Stimulated activated CD4-positive, alpha-beta T cell treated with anti-CD3 and anti-CD28 coated beads, Interleukin-12 subunit alpha, Interleukin-12 subunit beta, amount 100 ng/mL, for 24 hours (primary cell): ENCODE results near the gene HECTD4.
"Not testable (repeated sequence)": the region's sequence is repeated elsewhere in the genome, so short reads cannot be mapped to it uniquely, and the experiment has no call there.

Source experiments
- DNase-seq, 2 experiments: peaks; one replicate each; pipeline ENCODE4 v3.0.0-alpha.2; 2020; ENCODE audit warnings: low read depth in 2 of 2

Gene HECTD4

DNA sequence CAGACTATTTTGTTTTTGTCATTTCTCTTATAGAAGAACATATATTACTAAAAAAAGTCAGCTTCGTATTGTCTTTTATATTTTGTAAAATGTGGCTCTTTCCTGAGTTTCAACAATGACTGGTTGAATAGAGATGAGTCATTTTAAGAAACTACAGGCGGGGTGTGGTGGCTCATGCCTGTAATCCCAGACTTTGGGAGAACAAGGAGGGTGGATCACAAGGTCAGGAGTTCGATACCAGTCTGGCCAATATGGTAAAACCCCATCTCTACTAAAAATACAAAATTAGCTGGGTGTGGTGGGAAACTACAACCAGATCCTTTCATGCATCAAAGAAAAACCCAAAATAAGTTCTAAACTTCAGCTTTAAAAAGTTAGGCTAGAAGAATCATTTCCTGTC lies 28.8 kb downstream of the HECTD4 start:
- no peak for DNase-seq

DNA sequence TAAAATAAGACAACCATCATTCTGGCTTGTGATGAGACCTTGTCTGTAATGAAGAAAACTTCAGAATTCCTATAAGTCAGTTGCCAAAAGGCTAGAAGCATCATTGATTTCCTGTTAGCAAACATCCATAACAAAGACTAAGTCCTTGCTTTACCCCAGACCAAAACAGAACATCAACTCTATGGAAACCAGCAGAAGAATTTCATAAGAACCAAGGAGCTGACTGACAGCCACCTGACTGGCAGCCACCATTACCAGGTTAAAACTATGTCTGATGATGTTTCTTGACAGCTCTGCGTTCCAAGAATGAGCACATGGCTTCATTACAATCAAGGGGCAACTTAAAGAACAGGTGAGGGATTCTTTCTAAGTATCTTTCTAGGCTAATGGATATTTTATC lies 29.3 kb downstream of the HECTD4 start:
- no peak for DNase-seq

DNA sequence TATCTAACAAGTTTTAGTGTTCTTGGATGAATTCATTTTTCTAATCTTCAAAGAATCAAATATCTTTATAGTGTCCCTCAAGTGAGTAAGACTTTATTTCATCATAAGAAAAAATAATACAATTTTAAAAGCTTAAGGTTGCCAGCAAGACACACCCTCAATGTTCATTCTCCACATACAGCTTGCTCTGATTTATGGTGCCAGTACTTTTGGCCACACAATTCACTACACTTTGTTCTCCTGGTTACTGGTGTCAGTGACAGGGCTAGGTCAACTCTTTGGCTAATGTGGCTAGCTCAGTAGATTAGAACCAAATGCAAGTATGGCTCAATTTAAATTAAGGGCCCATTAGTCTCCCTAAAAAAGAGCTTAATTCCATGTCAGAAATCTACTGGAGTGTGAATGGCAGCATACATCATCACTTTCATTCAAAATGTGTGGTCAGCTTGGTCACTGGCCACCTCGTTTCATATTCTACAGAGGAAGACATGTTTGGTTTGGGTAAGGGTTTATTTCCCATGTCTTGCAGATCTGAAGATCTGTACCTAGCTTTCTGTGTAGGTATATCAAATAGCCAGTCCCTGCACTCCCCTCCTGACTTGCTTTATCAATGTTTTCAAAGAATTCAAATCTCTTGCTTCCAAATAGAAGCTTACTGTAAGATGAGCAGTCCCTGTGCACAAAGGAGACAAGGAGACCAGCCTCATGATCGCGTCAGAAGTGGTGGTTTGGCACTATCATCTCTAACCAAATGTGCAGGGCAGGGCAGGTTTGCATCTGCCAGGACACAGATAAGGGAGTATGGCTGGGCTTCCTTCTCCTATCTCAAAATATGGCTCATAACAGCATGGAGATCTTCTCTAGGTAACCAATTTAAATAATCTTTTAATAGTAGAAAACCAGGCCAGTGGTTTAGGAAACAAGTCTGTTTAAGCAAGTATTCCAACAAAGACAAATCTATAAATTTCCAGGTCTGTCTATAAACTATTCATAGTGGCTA lies 31.3 kb downstream of the HECTD4 start:
- DNase-seq, result no peak

DNA sequence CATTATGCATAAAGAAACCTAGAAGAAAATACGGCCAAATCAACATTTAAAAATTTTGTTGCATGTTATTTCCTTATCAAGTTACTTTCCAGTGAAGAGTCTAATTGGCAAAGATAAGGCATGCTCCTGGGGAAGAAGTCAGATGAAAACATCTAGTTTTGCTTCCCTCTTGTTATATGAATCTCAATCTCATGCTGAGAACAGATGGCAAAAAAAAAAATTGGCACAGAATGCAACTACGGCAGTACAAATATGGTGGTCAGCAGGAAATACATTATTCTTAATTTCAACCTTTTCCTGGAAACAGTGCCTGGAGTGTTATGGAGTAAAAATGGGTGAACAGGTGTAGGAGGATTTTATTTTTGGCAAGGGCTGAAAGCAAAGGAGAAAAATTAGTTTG lies 32.8 kb downstream of the HECTD4 start:
- no peak for DNase-seq

DNA sequence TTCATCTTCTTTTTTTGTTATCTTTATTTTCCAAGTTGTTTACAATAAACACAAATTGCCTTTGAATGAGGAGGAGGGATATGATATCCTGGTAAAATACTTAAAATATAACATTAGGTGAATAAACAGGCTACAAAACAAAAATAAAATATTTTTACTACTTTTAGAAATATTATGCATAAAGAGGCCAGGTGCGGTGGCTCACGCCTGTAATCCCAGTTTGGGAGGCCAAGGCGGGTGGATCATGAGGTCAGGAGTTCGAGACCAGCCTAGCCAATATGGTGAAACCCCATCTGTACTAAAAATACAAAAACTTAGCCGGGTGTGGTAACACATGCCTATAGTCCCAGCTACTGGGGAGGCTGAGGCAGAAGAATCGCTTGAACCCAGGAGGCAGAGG lies 33.3 kb downstream of the HECTD4 start:
- DNase-seq, result not testable (repeated sequence)

DNA sequence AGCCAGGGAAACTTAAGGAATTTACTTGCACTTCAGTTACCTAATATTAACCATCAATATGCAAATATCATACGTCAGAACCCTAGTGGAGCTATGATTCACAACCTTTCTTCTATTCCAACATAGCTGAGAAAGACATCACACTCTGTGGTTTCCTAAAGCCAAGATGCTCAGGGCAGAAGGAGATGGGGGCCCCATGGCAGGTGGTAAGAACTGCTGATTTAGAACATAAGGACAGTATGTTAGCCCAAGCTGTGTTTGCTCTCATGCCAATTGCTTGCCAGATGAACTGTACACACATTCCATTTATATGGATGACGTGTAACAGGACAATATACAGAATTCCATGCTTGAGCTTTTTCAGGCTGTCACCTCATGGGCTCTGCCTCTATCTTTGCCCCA lies 34.6 kb downstream of the HECTD4 start:
- DNase-seq, result no peak

DNA sequence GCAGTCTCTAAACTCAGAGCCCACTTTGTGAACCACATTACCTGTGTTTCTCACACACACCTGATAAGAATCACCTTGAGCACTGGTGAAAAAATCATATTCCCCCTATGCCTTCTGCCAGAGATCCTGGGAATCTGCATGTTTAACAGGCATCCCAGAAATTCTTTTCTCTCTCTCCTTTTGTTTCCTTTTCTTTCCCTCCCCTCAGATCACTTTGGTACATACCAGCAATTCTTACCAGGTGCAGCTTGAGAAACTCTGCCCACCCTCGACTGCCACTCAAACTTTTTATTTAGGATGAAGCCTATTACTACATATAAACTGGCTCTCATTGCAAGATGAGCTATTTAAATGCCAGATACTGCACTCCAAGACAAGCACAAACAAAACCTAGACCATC lies 36.0 kb downstream of the HECTD4 start:
- no peak for DNase-seq

DNA sequence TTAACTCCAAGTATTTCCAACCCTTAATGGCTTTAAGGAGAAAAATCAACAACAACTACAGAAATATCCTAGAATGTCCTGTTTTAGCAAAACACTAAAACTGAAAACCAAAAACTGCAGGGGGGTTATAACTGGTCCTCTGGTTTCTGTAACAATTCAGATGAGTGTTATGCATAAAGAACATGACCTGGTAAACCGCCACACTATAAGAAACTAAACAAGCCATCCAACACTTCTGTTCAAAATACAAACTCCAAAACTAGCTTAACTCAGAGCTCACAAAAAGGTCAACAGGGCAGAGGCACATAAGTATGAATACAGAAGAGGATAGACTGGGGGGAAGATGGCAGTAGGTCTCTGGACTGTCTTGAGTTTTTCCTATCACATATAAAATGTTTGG lies 38.0 kb downstream of the HECTD4 start:
- no peak for DNase-seq

DNA sequence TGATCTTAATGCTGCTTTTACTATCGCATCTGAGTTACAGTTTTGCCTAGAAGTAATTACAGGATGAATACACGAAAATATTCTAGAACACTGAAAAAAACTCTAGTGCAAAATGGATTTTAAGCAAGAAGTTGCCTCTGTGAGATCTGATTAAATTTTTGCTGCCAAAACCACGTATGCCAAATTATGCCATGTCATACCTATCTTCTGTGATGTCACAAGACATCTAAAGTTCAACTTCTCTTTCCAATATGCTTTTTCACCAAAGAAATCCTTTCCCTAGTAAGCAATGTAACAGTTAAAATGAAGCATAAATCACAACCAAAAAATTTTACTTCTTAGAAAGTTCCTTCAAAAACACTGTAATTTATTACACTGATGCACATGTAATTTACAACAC lies 39.6 kb downstream of the HECTD4 start:
- DNase-seq, result no peak

DNA sequence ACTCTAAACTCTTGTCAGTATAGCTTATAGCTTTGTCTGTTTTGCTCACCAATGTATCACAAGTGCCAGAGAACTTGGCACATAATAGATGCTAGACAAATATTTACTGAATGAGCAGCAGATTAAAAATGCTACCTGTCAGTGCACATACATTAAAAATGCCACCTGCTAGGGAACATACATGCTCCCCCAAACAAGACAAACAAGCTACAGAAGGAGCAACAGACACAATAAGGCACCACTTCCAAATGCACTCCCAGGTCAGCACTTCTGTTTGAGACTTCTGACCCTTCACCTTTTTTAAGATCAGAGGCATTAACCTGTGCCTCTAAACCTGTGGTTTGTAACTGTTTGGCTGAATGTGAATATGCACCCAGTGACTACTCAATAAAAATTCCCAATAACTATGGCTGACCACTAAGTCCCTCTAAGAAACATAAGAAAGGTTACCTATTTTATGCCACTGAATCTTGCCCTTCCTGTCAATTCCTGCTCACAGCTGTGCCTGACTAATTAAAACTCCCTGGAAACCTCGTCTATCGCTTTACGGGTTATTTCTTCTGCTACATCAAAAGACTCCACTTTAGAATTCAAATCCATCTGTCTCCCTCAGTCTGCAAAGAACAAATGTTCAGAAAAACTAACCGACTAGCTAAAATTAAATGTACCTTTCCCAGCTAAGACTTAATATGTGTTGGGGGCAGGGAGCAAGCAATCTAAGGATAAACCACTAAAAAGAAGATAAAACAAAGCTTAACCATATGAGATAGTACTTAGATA lies 41.0 kb downstream of the HECTD4 start:
- no peak for DNase-seq

DNA sequence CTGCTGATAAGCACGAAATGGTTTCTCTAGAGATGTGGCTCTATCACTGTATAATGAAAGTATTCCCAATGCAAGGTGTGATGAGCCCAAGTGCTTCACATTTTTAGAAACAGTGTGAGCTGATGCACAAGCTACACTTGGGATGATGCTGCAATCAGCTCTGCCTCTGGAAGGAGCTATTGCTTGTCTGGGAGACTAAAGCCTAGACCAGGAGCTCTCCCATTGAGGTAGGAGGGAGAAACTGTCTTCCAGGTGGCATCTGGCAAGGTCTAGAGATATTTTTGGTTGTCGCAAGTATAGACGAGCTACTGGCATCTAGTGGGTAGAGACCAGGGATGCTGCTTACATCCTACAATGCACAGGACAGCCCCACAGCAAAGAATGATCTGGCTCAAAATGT lies 42.0 kb downstream of the HECTD4 start:
- no peak for DNase-seq

DNA sequence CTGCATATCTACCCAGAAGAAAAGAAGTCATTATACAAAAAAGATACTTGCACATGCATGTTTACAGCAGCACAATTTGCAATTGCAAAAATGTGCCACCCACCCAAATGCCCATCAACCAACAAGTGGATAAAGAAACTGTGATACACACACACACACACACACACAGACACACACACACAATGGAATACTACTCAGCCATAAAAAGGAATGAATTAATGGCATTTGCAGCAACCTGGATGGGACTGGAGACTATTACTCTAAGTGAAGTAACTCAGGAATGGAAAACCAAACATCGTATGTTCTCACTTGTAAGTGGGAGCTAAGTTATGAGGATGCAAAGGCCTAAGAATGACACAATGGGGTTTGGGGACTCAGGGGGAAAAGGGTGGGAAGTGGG lies 47.2 kb downstream of the HECTD4 start:
- DNase-seq, result not testable (repeated sequence)

DNA sequence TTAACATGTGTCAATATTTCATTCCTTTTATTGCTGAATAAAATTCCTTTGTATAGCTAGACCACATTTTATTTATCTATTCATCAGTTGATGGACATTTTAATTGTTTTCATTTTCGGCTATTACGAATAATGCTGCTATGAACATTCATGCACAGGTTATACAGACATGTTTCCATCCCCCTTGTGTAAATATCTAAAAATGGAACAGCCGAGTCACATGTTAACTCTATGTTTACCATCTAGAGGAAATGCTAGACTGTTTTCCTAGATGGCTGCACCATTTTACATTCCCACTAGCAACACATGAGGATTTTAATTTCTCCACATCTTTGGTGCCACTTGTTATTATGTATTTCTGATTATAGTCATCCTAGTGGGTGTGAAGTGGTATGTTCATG lies 49.2 kb downstream of the HECTD4 start:
- no peak for DNase-seq

DNA sequence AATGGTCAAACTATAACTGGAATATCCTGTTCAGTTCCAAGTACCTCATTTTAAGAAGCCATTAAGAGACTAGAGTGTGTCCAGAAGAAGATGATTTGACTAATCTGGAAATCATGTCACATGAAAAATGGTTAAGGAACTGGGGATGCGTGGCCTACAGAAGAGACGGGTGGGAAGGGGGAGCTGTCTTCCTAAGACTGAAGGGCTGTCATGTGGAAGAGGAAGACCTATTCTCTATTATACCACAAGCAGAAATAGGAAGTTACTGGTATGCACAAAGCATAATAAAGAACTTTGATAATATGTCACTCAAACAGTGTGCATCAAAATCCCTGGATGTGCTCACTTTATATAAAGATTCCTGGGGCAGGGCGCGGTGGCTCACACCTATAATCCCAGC lies 50.3 kb downstream of the HECTD4 start:
- DNase-seq, result no peak

DNA sequence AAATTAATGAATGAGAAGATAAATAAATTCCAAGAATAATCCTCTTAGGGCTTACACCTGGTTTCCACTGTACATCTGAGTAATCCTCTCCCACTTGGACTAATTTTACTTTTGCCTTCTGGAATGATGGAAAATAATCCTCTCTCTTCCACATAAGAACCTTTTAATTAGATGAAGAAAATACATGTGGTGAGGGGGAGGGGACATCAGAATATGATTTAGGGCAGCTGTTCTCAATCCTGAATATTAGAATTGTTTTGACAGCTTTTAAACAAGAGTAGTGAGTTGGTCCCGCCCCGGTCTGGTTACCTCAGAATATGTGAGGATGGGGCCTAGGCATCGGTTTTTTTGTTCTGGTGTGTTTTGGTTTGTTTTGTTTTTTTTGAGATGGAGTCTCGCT lies 51.5 kb downstream of the HECTD4 start:
- no peak for DNase-seq

DNA sequence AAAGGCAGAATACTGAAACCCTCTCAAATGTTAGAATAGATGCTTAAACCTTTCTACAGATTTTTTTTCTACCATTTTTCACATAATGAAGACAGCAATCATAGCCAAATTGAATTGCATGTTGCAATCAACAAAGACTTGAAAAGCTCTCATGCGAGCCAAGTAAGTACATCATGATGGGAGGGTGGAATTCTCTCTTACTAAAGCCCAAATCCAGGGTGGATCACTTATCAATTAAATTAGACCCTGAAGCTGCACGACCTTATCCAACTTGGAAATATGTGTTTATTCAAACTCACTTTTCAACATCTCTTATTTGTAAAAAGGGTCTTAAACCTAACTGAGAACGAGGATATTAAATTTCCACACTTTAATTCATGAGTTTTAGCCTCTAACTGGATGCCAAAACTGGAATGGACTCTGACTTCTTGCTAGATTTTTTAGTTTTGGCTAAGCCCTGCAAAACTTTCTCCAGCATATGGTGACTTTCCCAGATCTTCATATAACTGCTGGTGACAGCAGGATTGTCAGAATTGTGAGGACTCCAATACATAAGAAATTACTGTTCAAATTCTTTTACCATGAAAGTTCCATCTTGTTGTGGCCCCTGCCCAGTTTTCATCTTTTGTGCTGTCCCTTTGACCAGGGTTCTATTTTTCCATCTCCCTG lies 53.6 kb downstream of the HECTD4 start:
- no peak for DNase-seq

DNA sequence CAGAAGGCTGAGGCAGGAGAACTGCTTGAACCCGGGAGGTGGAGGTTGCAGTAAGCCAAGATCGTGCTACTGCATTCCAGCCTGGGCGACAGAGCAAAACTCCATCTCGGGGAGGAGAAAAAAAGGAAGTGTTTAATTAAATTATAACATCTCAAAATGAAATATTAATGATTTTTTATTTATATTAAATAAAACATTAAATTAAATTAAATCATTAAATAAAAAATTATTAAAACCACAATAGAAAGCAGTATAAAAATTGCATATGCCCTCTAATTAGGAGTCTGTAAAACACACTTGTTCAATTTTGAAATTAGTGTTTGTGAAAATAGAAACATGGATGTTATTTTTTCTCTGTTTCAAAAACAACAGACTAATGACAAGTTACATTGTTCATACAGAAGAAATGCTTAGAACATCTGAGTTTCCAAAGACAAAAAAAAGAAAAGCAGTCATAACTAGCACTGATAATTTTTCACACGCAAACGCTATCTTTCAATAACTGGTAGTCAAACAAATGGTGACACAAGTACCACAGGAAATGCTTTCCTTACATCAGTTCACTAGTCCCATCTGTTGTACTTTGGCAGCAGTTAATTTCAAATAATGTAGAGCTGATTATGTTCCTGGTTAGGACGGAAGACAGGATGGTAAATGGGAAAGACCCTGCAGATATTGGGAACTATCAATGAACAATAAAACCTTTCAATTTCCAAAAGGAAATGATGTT lies 54.9 kb downstream of the HECTD4 start:
- DNase-seq, result no peak

DNA sequence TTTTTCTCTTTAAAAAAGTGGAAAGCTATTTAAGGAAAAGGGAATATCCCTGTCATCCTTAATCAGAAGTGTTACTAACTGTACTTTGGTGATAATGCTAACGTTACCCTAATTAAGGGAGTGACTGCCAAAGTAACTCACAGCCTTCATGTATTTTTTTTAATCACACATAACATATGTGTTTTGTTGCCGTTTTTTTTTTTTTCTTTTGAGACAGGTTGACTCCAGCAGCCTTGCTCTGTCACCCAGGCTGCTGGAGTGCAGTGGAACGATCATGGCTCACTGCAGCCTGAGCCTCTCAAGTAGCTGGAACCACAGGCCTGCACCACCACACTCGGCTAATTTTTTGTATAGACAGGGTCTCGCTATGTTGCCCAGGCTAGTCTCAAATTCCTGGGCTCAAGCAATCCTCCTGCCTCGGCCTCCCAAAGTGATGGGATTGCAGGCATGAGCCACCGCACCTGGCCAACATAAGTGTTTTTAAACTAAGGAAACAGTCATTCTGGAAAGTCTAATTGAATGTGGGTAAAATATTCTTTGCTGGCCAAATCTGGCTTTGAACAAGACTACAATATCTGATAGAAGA lies 56.5 kb downstream of the HECTD4 start:
- DNase-seq, result no peak

DNA sequence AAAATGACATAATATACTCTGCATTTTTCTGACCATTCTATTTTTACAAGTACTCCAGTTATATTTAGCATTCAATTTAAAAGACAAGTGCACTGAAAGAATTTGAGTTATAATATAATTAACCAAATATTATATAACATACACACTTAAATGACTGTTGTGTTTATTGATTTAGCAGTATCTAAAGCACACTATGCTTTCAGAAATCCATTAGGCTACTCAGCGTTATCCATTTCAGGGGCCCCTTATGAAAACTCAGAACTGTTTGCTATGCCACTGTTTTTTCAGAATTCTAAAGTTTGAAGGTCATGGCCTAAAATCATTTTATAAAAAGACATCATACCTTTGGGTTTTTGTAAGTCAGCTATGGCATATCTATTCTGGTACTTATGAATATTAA lies 57.1 kb downstream of the HECTD4 start:
- DNase-seq, result no peak

DNA sequence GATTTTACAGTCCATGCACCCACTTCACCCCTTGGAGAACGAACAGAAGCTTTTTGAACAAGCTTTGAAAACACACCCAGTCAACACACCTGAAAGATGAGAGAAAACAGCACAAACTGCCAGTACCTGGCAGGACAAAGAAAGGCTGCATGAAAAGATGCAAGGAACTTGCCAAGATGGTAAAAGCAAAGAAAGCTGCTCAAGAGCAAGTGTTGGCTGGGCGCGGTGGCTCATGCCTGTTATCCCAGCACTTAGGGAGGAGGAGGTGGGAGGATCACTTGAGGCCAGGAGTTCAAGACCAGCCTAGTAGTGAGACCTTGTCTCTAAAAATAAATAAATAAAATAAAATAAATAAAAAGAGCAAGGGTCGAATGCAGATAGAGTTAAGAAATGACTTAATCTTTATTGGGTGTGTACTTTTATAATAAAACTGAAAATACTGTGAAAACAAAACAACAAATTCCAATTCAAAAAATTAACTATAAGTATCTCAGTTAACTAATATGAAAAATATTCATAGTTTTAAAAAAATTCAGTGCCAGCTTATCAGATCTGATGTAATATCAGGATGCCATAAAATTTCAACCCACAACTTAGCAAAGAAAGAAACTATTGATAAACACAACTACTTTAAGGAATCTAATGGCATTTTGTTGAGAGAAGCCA lies 59.2 kb downstream of the HECTD4 start:
- DNase-seq, result no peak

DNA sequence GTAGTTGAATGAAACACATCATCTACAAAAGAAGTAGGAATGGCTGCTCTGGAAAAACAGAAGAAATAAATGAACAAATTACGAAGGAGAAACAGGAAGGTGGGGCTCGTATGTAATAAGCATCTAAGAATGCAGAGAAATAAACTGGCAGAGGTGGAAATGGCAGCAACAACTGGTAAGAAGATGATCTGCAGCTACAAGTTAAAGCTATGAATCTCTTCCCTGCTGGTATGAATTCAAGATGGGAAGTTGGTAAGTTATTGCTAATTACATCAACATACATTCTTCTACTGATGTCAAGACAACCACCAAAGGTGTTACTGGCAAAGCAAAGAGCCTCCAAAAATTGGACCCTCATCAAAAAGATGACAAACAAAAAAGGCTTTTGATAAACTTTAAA lies 59.8 kb downstream of the HECTD4 start:
- no peak for DNase-seq
